22Rv1 (cell line): ENCODE data around the gene MPP3.

ENCODE experiments used
- H3K27ac ChIP-seq: fragments of 450-650 bp; 2 replicates; pipeline ENCODE4 v1.5.1; 2017
- ZFX ChIP-seq: fragments of 450-650 bp; IDR thresholded peaks from 2 replicates; pipeline ENCODE4 v1.6.1; 2017; ENCODE audit warnings: antibody characterized with exemption, borderline replicate concordance
- TF ChIP-seq, protein P1 (sequence below): fragments of 450-650 bp; IDR thresholded peaks from 2 replicates; pipeline ENCODE4 v1.5.1; 2017; ENCODE audit warnings: mild to moderate bottlenecking

MPP3 gene

DNA sequence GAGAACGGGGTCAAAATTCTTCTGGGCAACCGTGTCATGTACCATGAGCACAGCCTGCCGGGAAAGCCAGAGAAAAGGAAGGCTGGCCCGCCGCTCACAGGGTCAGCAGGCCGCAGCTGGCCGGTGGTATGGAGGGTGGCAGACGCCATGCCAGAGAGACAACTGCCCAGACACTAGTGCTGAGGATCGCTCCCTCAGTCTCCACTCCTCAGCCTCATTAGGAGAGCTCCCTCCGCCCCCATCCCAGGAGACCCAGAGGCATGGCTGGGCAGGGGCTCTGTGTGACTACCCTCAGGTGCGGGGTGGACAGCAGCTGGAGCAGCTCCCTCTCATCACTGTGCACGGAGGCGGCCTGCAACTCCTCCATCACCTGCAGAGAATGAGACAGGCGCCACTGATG is 3.2 kb downstream of the MPP3 start:
- TF ChIP-seq, protein P1, sequence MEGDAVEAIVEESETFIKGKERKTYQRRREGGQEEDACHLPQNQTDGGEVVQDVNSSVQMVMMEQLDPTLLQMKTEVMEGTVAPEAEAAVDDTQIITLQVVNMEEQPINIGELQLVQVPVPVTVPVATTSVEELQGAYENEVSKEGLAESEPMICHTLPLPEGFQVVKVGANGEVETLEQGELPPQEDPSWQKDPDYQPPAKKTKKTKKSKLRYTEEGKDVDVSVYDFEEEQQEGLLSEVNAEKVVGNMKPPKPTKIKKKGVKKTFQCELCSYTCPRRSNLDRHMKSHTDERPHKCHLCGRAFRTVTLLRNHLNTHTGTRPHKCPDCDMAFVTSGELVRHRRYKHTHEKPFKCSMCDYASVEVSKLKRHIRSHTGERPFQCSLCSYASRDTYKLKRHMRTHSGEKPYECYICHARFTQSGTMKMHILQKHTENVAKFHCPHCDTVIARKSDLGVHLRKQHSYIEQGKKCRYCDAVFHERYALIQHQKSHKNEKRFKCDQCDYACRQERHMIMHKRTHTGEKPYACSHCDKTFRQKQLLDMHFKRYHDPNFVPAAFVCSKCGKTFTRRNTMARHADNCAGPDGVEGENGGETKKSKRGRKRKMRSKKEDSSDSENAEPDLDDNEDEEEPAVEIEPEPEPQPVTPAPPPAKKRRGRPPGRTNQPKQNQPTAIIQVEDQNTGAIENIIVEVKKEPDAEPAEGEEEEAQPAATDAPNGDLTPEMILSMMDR, result no peak
- no peak overlapping the region for H3K27ac ChIP-seq

DNA sequence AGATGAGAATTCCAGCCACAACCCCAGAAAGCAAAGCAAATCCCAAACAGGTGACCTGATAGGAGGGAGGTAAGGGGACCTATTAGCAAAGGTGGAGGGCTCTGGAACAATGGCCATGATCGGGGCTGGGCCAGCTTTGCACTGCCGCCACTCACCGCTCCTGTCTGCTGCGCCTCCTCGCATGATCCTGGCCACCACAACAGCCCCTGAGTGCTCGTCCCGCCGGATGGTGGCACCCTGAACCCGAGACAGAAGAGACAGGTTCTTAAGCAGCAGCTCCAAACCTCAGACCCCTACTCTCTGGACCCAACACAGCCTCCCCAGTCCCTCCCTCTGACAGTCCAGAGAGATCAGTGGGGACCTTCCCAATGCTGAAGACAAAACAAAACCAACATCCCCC is 5.3 kb downstream of the MPP3 start:
- no peak for TF ChIP-seq ZFX
- TF ChIP-seq, protein P1, result no peak
- no peak overlapping the region for H3K27ac ChIP-seq

DNA sequence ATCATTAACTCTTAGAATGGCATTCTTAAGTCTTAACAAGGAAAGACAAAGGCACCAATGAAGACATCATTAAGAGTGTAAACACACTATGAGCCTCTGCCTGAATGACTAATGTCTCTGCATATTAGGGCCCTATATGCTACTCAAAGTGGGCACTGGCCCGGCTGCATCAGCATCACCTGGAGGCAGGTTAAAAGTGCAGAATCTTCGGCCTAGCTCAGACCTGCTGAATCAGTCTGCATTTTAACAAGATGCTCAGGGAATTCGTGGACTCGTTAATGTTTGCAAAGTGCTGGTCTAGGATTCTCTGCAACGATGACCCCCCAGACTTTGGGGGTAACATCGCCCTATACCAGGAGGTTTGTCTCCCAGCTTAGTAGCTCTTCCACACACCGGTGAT is 6.7 kb downstream of the MPP3 start:
- TF ChIP-seq, protein P1, result no peak
- no peak for TF ChIP-seq ZFX
- no peak overlapping the region for H3K27ac ChIP-seq

DNA sequence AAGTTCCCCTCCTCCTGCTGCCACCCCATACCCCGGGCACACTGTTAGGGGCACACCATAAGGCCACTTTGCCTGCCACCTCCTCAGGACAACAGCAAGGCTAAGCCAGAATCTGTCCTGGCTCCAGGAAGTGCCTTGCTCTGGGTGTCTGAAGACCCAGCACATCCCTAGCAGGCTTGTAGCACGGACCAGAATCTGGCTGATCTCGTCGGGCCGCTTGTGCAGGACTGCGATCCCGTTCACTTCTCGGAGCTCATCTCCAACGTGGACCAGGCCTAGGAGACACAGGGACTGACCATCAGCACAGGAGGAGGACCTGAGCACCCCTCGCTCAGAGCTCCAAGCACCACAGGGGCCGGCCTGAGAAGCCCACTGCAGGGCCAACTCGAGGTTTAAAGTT is 7.4 kb downstream of the MPP3 start:
- TF ChIP-seq, protein P1, result no peak
- no peak for TF ChIP-seq ZFX
- H3K27ac ChIP-seq, result peak overlapping the region; percentile 86

DNA sequence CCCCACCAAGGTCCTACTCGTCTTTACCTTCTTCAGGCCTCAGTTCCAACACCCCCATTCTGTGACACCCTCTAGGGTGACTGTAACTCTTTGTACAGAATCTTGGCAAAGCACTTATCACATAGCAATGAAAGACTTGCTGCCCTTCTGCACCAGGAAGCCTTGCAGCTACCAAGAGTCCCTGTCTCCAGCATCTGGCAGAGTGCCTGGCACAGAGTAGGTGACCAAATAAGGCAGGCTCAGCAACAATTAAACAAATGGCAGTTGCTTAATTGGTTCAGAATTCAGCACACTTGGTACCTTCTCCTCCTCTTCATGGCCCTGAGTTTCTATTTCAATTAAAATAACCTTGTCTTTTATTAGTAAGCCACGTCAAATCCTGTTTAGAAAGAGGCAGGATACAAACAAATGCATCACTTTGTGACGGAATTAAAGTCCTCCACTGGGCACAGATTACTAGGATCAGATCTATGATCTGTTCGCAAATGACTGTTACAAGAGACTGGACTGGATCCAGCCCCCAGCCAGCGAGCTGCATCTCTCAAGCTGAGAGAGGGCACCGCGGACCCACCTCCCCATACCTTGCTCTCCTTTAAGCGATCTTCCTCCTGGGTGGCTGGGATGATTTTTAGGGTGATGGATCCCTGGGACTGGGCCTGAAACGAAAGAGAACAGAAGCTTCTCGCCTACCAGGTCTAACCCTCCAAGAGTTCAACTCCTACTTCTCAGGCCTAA is 9.4 kb downstream of the MPP3 start:
- no peak for TF ChIP-seq ZFX
- TF ChIP-seq, protein P1, result no peak
- peak overlapping the region; percentile 86 for H3K27ac ChIP-seq

DNA sequence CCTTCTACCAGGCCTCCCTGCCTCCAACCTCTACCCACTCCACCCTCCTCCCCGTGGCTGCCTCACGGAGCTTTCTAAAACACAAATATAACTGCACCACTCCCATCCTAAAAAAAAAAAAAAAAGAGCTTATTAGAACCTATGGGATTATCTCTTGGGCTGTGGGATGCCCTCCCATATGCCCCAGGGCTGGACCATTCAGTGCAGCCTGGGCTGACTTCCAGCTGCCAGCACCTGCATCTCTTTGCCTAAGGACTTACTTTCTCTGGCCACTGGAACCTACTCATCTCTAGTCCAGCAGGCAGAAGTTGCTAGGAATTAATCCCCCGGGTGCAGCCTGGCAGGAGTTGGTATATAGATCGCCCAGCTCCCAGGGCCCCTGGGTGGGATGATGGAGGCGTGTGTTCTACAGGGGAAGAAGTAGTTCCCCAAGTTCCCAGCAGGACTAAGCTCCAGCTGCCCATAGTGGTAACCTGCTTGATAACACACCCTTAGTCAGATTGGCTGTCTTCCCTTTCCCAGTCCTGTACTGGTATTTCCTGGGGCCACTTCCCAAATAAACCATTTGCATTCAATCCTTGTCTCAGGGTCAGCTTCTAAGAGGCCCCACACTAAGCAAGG is 10.3 kb downstream of the MPP3 start:
- TF ChIP-seq, protein P1, result no peak
- TF ChIP-seq ZFX, result no peak
- H3K27ac ChIP-seq, result peak overlapping the region; percentile 86

DNA sequence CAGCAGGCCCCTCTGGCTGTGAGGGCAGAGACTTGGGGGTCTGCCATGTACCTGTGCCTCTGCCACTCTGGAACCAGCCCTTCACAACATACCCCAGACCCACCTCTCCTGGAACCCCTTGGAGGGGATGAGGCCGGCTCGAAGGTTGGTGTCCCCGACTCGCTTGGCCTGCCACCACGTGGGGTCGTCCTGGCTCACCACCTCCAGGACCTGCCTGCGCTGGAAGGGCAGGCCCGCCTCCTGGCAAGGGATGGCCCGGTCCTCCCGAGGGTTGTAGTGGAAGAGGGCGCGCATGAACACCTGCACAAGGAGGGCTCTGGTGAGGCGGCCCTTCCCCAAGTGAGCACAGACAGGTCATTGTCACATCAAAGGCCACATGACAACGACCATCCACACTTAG is 12.2 kb downstream of the MPP3 start:
- TF ChIP-seq, protein P1, result no peak
- no peak for TF ChIP-seq ZFX

More for the DNA sequence above, 12.2 kb downstream of the MPP3 start:
- H3K27ac ChIP-seq, result no peak overlapping the region
